HepG2 (cell line): ENCODE data around the gene COL9A2. TPM values are rescaled to one million over a fixed set of nuclear protein-coding genes. Genes with fewer than 3 reads are reported as not detected.

Source experiments
- ATF2 ChIP-seq: sonication (generic); formaldehyde crosslinking; IDR thresholded peaks from 2 replicates; pipeline ENCODE4 v1.4.0; 2020; ENCODE audit warnings: missing genetic modification reagents
- GZF1 ChIP-seq: sonication (generic); formaldehyde crosslinking; IDR thresholded peaks from 2 replicates; pipeline ENCODE4 v1.5.1; 2020; ENCODE audit warnings: mild to moderate bottlenecking, missing genetic modification reagents
- HOXA7 ChIP-seq: sonication (generic); formaldehyde crosslinking; IDR thresholded peaks from 2 replicates; pipeline ENCODE4 v1.8.1; 2022; ENCODE audit warnings: mild to moderate bottlenecking, missing genetic modification reagents, moderate library complexity
- MAX ChIP-seq: IDR thresholded peaks from 2 replicates; pipeline ENCODE4 v1.6.1; 2012; ENCODE audit warnings: inconsistent platforms
- MIER2 ChIP-seq: IDR thresholded peaks from 2 replicates; pipeline ENCODE4 v1.6.1; 2016; ENCODE audit warnings: missing biosample characterization, missing genetic modification reagents
- MLLT10 ChIP-seq: sonication (generic); formaldehyde crosslinking; IDR thresholded peaks from 2 replicates; pipeline ENCODE4 v1.4.0; 2020; ENCODE audit warnings: missing genetic modification reagents
- NFE2L2 ChIP-seq: fragments of 150-350 bp; IDR thresholded peaks from 2 replicates; pipeline ENCODE4 v1.6.1; 2014; ENCODE audit warnings: low read length
- NFKBIZ ChIP-seq: IDR thresholded peaks from 2 replicates; pipeline ENCODE4 v1.6.1; 2018; ENCODE audit warnings: missing genetic modification reagents, missing compliant biosample characterization
- NR2F1 ChIP-seq, 2 experiments: fragments of 450-650 bp in 1 of 2; formaldehyde crosslinking in 1 of 2; IDR thresholded peaks; 2 replicates each; pipeline versions ENCODE4 v1.5.0 to v1.6.1; 2016 to 2020; ENCODE audit warnings: mild to moderate bottlenecking in 1 of 2, missing compliant biosample characterization in 1 of 2, missing genetic modification reagents in 1 of 2, moderate library complexity in 1 of 2
- PAX8 ChIP-seq: sonication (generic); formaldehyde crosslinking; IDR thresholded peaks from 2 replicates; pipeline ENCODE4 v1.8.0; 2022; ENCODE audit warnings: mild to moderate bottlenecking, missing genetic modification reagents, borderline replicate concordance
- REL ChIP-seq: sonication (generic); formaldehyde crosslinking; conservative IDR thresholded peaks from 2 replicates; pipeline ENCODE4 v1.8.0; 2022; ENCODE audit warnings: mild to moderate bottlenecking, missing genetic modification reagents, moderate library complexity
- RFXAP ChIP-seq: sonication (generic); formaldehyde crosslinking; IDR thresholded peaks from 2 replicates; pipeline ENCODE4 v1.4.0; 2020; ENCODE audit warnings: missing genetic modification reagents, borderline replicate concordance
- SMARCC2 ChIP-seq: fragments of 450-650 bp; IDR thresholded peaks from 2 replicates; pipeline ENCODE4 v1.6.1; 2017; ENCODE audit warnings: antibody characterized with exemption, mild to moderate bottlenecking
- SNAPC2 ChIP-seq: sonication (generic); formaldehyde crosslinking; IDR thresholded peaks from 2 replicates; pipeline ENCODE4 v1.8.1; 2022; ENCODE audit warnings: mild to moderate bottlenecking, missing genetic modification reagents
- TRAFD1 ChIP-seq: sonication (generic); formaldehyde crosslinking; IDR thresholded peaks from 2 replicates; pipeline ENCODE4 v1.5.1; 2020; ENCODE audit warnings: missing genetic modification reagents, mild to moderate bottlenecking, borderline replicate concordance
- ZNF318 ChIP-seq: sonication (generic); formaldehyde crosslinking; IDR thresholded peaks from 2 replicates; pipeline ENCODE4 v1.4.0; 2020; ENCODE audit warnings: mild to moderate bottlenecking, missing genetic modification reagents
- ZNF552 ChIP-seq: sonication (generic); formaldehyde crosslinking; IDR thresholded peaks from 2 replicates; pipeline ENCODE4 v1.9.0; 2022; ENCODE audit warnings: missing genetic modification reagents, mild to moderate bottlenecking, borderline replicate concordance
- polyA plus RNA-seq, 8 experiments: library from polyadenylated mRNA; depleted of rRNA in 3 of 8; stranded (reverse) in 7 of 8; unstranded in 1 of 8; fragments of >200 nt; fragmentation: Illumina TruSeq in 4 of 8; extraction: Trizol in 4 of 8; gene quantifications; 2 replicates each; pipeline versions ENCODE4 v1.2.1 to v1.2.3, GENCODE V29; 2011 to 2016; ENCODE audit warnings: low read depth in 4 of 8, missing spikeins in 1 of 8, mixed read lengths in 1 of 8; ENCODE audit not compliant: insufficient read depth in 1 of 8
- total RNA-seq, 5 experiments: library from RNA; depleted of rRNA; stranded (reverse); fragments of >200 nt; fragmentation: Illumina TruSeq; extraction: Trizol; gene quantifications; 2 replicates each; pipeline ENCODE4 v1.2.3, GENCODE V29; 2016; ENCODE audit warnings: low read depth in 1 of 5

COL9A2 gene
- total and polyA plus RNA-seq, 2 of the 13 experiments (the other 11 are each of a cell fraction or from before 2014, with no cell fraction given): 20.2 to 26.9 TPM

- TF ChIP-seq SMARCC2 (no peak), ZNF318 (CRISPR knock-in tag) (0 out of 2 replicates have a peak, but pooled peaks have one; percentile 76), MLLT10 (CRISPR knock-in tag) (no peak), NR2F1 (CRISPR knock-in tag; IDR thresholded peaks at IDR 0.05) (no peak), TRAFD1 (CRISPR knock-in tag) (0 out of 2 replicates have a peak, but pooled peaks have one; percentile 73), NFKBIZ (CRISPR knock-in tag) (peak; percentile 34; the same call in 1 of the 2 replicates), PAX8 (CRISPR knock-in tag) (no peak), MAX (peak; percentile 95), ATF2 (CRISPR knock-in tag) (peak; percentile 75; the same call in 1 of the 2 replicates), REL (peak; percentile 64; the same call in 1 of the 2 replicates), RFXAP (CRISPR knock-in tag) (peak; percentile 90), MIER2 (peak; percentile 77), SNAPC2 (0 out of 2 replicates have a peak, but pooled peaks have one; percentile 4), GZF1 (CRISPR knock-in tag) (peak; percentile 64; the same call in 1 of the 2 replicates), NFE2L2 (no peak), ZNF552 (CRISPR knock-in tag) (peak; percentile 78), HOXA7 (CRISPR knock-in tag) (no peak)
Observed at GRCh38 chr1:40257688-40258444, 59.2 kb downstream of the COL9A2 start, which contains the start of gene ZMPSTE24 (continued).
